ENCODE data around the gene DAAM1.

The DAAM1 gene

DNA sequence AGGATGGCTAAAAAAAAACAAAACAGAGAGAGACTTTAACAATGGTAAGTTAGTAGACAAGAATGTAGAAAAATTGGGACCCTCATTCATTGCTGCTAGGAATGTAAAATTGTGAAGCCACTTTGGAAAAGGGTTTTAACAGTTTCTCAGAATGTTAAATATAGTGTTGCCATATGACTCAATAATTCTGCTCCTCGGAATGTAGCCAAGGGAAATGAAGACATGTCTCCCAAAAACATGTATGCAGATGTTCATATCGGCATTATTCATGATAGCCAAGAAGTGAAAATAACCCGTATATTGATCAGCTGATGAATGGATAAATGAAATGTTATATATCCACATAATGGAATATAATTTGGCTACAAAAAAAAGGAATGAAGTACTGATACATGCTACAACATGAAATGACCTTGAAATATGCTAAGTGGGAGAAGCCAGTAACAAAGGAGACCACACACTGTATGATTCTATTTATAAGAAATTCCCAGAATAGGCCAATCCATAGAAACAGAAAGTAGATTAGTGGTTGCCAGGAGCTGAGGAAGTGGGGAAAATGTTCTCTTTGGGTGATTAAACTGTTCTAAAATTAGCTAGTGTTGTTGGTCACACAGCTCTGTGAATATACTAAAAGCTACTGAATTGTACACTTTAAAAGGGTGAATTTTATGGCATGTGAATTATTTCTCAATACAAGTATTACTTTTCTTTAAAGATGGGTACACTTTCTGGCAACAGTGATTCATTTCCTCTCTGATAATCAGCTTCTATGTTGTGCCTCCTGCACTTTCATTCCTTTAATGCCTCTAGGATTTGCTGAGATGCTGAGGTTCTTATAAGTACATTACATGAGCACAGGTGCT, 132.5 kb downstream of the DAAM1 start:
- Histone ChIP-seq H3K27ac (ENCODE audit: insufficient read depth in 1 of 2, low read depth in 1 of 2, low read length in 2 of 2, poor library complexity in 1 of 2, severe bottlenecking in 2 of 2) (no peak overlapping the region), H3K9me3 (ENCODE audit: control extremely low read depth in 1 of 5, control insufficient read depth in 4 of 5, insufficient read depth in 2 of 5, low read depth in 1 of 5, low read length in 4 of 5) (no peaks in the 10 kb centered on the region), H3K36me3 (ENCODE audit: control insufficient read depth in 4 of 4, insufficient read depth in 4 of 4, low read length in 3 of 4) (peaks cover 0 to 5% (median 2%) of the 10 kb centered on the region in 4 experiments), H3K4me1 (ENCODE audit: control extremely low read depth in 1 of 4, control insufficient read depth in 4 of 4, insufficient read depth in 4 of 4, low read length in 3 of 4) (peaks cover 8 to 20% (median 14%) of the 10 kb centered on the region in 4 experiments), H3K4me3 (ENCODE audit: control insufficient read depth in 1 of 7, extremely low read depth in 1 of 7, insufficient read depth in 4 of 7, low read depth in 2 of 7, low read length in 6 of 7) (peak overlapping the region in 1 of 7 experiments; percentile 6), H3K27me3 (replicated peaks in 2 of 5; ENCODE audit: control insufficient read depth in 4 of 5, insufficient read depth in 5 of 5, low read length in 4 of 5) (no peaks in the 10 kb centered on the region)
- DNase-seq, result no peak
- CTCF ChIA-PET, result interaction anchor here (0.7 kb wide), 2 partner anchors 18 to 58 kb away, joined by 3 to 4 read pairs; no protein-coding TSS in a partner anchor
- WGBS (ENCODE audit: insufficient coverage), result 100% methylated on average over 1 of the region's 3 CpGs
- POLR2A ChIA-PET, result no interaction called here

DNA sequence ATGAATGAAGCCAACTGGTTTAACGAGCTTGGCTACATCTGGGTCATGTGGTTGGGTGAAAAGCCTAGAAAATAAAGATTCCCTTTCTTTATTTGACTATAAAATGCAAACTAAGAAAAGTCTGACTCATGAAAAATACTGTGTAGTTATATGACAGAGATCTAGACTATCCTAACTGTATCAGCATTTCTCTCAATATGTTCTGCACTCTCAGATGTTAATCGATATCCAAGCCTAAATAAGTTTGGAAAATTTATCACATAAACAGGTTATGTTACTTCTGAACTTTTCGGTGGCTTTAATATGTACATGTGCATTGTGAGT, 133.1 kb downstream of the DAAM1 start:
- CTCF ChIA-PET, result interaction anchor here (0.7 kb wide), 1 partner anchor 18 kb away, joined by 3 read pairs; no protein-coding TSS in a partner anchor
- H3K4me1 ChIP-seq (ENCODE audit: control extremely low read depth in 1 of 4, control insufficient read depth in 4 of 4, insufficient read depth in 4 of 4, low read length in 3 of 4), result peaks cover 7 to 17% (median 12%) of the 10 kb centered on the region in 4 experiments
- no peak overlapping the region for H3K4me3 ChIP-seq (ENCODE audit: control insufficient read depth in 1 of 7, extremely low read depth in 1 of 7, insufficient read depth in 4 of 7, low read depth in 2 of 7, low read length in 6 of 7)
- no peak overlapping the region for H3K27ac ChIP-seq (ENCODE audit: insufficient read depth in 1 of 2, low read depth in 1 of 2, low read length in 2 of 2, poor library complexity in 1 of 2, severe bottlenecking in 2 of 2)
- H3K36me3 ChIP-seq (ENCODE audit: control insufficient read depth in 4 of 4, insufficient read depth in 4 of 4, low read length in 3 of 4), result peaks cover 0 to 6% (median 4%) of the 10 kb centered on the region in 4 experiments
- no peaks in the 10 kb centered on the region for H3K27me3 ChIP-seq (replicated peaks in 2 of 5; ENCODE audit: control insufficient read depth in 4 of 5, insufficient read depth in 5 of 5, low read length in 4 of 5)
- POLR2A ChIA-PET, result no interaction called here
- no CpG with 5 or more reads among the region's 3 CpGs for WGBS (ENCODE audit: insufficient coverage)
- DNase-seq, result no peak
- H3K9me3 ChIP-seq (ENCODE audit: control extremely low read depth in 1 of 5, control insufficient read depth in 4 of 5, insufficient read depth in 2 of 5, low read depth in 1 of 5, low read length in 4 of 5), result no peaks in the 10 kb centered on the region

DNA sequence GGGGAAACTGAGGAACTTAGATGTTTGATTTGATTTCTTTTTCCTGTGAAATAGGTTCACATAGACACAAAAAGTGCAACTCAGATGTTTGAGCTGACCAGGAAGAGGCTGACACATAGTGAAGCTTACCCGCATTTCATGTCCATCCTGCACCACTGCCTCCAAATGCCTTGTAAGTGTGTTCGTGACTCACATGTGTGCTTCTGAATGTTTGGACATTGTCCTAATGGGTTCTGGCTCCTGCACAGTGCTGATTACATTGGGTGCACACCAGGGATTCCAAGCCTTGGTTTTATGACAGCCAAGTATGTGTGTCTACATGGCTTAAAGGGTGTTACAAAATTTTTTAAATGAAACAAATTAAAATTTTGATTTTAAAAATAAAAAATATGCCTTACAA, 137.4 kb downstream of the DAAM1 start:
- Histone ChIP-seq H3K4me3 (ENCODE audit: control insufficient read depth in 1 of 7, extremely low read depth in 1 of 7, insufficient read depth in 4 of 7, low read depth in 2 of 7, low read length in 6 of 7) (no peak overlapping the region), H3K4me1 (ENCODE audit: control extremely low read depth in 1 of 4, control insufficient read depth in 4 of 4, insufficient read depth in 4 of 4, low read length in 3 of 4) (peaks cover 6 to 7% (median 6%) of the 10 kb centered on the region in 4 experiments), H3K9me3 (ENCODE audit: control extremely low read depth in 1 of 5, control insufficient read depth in 4 of 5, insufficient read depth in 2 of 5, low read depth in 1 of 5, low read length in 4 of 5) (no peaks in the 10 kb centered on the region), H3K27me3 (replicated peaks in 2 of 5; ENCODE audit: control insufficient read depth in 4 of 5, insufficient read depth in 5 of 5, low read length in 4 of 5) (no peaks in the 10 kb centered on the region), H3K27ac (ENCODE audit: insufficient read depth in 1 of 2, low read depth in 1 of 2, low read length in 2 of 2, poor library complexity in 1 of 2, severe bottlenecking in 2 of 2) (no peak overlapping the region), H3K36me3 (ENCODE audit: control insufficient read depth in 4 of 4, insufficient read depth in 4 of 4, low read length in 3 of 4) (peaks cover 0 to 15% (median 5%) of the 10 kb centered on the region in 4 experiments)
- ChIA-PET CTCF (interaction anchor here (1.2 kb wide), 1 partner anchor 18 kb away, joined by 3 read pairs; no protein-coding TSS in a partner anchor), POLR2A (no interaction called here)
- 100% methylated on average over 2 of the region's 2 CpGs for WGBS (ENCODE audit: insufficient coverage)
- DNase-seq, result no peak

DNA sequence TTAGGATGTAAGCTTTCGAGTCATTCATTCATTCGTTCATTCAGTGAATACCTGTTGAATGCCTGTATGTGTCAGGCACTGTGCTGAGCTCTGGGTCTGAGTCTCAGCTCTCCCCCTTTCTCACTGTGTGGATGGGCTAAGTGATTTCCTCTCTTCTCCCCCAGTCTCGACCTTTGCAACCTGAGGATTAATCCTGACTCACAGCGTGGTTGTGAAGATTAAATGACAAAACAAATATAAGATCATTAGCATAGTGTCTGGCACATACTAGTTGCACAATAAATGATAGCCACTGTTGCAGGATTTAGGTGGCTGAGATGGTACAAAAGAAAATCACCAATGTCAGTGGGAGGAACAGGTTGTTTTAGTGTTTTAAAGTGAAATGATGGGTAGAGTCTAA, 140.0 kb downstream of the DAAM1 start:
- no peak for DNase-seq
- H3K36me3 ChIP-seq (ENCODE audit: control insufficient read depth in 4 of 4, insufficient read depth in 4 of 4, low read length in 3 of 4), result peaks cover 0 to 24% (median 5%) of the 10 kb centered on the region in 4 experiments
- CTCF ChIA-PET, result no interaction called here
- H3K27ac ChIP-seq (ENCODE audit: insufficient read depth in 1 of 2, low read depth in 1 of 2, low read length in 2 of 2, poor library complexity in 1 of 2, severe bottlenecking in 2 of 2), result no peak overlapping the region
- H3K9me3 ChIP-seq (ENCODE audit: control extremely low read depth in 1 of 5, control insufficient read depth in 4 of 5, insufficient read depth in 2 of 5, low read depth in 1 of 5, low read length in 4 of 5), result no peaks in the 10 kb centered on the region
- POLR2A ChIA-PET, result no interaction called here
- no peaks in the 10 kb centered on the region for H3K27me3 ChIP-seq (replicated peaks in 2 of 5; ENCODE audit: control insufficient read depth in 4 of 5, insufficient read depth in 5 of 5, low read length in 4 of 5)
- H3K4me1 ChIP-seq (ENCODE audit: control extremely low read depth in 1 of 4, control insufficient read depth in 4 of 4, insufficient read depth in 4 of 4, low read length in 3 of 4), result no peaks in the 10 kb centered on the region
- H3K4me3 ChIP-seq (ENCODE audit: control insufficient read depth in 1 of 7, extremely low read depth in 1 of 7, insufficient read depth in 4 of 7, low read depth in 2 of 7, low read length in 6 of 7), result no peak overlapping the region
- 94% methylated on average over 2 of the region's 4 CpGs for WGBS (ENCODE audit: insufficient coverage)

DNA sequence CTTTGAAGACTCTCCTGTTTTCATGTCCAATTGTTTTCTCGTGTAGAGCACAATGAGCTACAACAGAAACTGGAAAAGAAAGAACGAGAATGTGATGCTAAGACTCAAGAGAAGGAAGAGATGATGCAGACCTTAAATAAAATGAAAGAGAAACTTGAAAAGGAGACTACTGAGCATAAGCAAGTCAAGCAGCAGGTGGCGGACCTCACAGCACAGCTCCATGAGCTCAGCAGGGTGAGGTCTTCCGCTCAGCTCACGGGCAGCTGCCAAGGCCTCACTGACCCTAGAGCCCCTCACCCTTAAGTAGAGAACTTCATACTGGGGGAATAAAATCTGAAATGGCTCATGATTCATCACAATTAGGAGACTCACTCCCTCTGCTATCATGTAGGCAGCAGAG, 142.0 kb downstream of the DAAM1 start:
- 100% methylated on average over 5 of the region's 5 CpGs for WGBS (ENCODE audit: insufficient coverage)
- H3K4me3 ChIP-seq (ENCODE audit: control insufficient read depth in 1 of 7, extremely low read depth in 1 of 7, insufficient read depth in 4 of 7, low read depth in 2 of 7, low read length in 6 of 7), result no peak overlapping the region
- POLR2A ChIA-PET, result no interaction called here
- no peak for DNase-seq
- no peaks in the 10 kb centered on the region for H3K27me3 ChIP-seq (replicated peaks in 2 of 5; ENCODE audit: control insufficient read depth in 4 of 5, insufficient read depth in 5 of 5, low read length in 4 of 5)
- no peaks in the 10 kb centered on the region for H3K9me3 ChIP-seq (ENCODE audit: control extremely low read depth in 1 of 5, control insufficient read depth in 4 of 5, insufficient read depth in 2 of 5, low read depth in 1 of 5, low read length in 4 of 5)
- no peaks in the 10 kb centered on the region for H3K4me1 ChIP-seq (ENCODE audit: control extremely low read depth in 1 of 4, control insufficient read depth in 4 of 4, insufficient read depth in 4 of 4, low read length in 3 of 4)
- peaks cover 0 to 22% (median 5%) of the 10 kb centered on the region in 4 experiments for H3K36me3 ChIP-seq (ENCODE audit: control insufficient read depth in 4 of 4, insufficient read depth in 4 of 4, low read length in 3 of 4)
- CTCF ChIA-PET, result interaction anchor here (0.5 kb wide), 1 partner anchor 91 kb away, joined by 3 read pairs; no protein-coding TSS in a partner anchor
- H3K27ac ChIP-seq (ENCODE audit: insufficient read depth in 1 of 2, low read depth in 1 of 2, low read length in 2 of 2, poor library complexity in 1 of 2, severe bottlenecking in 2 of 2), result no peak overlapping the region

DNA sequence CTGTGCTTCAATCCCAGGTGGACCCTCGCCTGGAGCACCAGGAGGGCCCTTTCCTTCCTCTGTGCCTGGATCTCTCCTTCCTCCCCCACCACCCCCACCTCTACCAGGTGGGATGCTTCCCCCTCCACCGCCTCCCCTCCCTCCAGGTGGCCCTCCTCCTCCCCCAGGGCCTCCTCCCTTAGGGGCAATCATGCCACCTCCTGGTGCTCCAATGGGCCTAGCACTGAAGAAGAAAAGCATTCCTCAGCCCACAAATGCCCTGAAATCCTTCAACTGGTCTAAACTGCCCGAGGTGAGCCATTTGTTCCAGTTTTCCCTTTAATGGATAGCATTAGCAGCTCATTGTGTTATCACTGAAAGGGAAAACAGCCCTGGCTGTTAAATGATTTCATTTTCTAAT, 142.8 kb downstream of the DAAM1 start:
- 100% methylated on average over 2 of the region's 3 CpGs for WGBS (ENCODE audit: insufficient coverage)
- H3K27ac ChIP-seq (ENCODE audit: insufficient read depth in 1 of 2, low read depth in 1 of 2, low read length in 2 of 2, poor library complexity in 1 of 2, severe bottlenecking in 2 of 2), result no peak overlapping the region
- CTCF ChIA-PET, result interaction anchor here (1.0 kb wide), 1 partner anchor 84 kb away, joined by 3 read pairs; no protein-coding TSS in a partner anchor

DNA sequence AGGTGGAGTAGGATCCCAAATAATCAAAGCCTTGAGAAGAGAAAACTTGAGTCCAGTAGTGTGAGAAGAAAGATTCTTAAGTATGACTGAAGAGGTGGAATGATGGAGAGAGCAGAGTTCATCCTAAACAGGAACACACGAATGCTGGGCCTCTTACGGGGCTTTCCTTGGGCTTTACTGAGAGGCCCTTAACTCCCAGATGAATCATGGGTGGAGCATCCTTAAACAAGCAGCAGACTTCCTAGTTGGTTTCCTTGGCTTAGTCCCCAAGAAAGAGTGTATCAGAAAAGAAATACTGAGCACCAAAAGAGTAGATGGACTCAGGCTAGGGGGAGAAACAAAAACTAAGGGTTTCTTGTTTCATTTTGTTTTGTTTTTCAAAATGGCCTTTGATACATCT, 144.3 kb downstream of the DAAM1 start:
- Histone ChIP-seq H3K4me1 (ENCODE audit: control extremely low read depth in 1 of 4, control insufficient read depth in 4 of 4, insufficient read depth in 4 of 4, low read length in 3 of 4) (no peaks in the 10 kb centered on the region), H3K27me3 (replicated peaks in 2 of 5; ENCODE audit: control insufficient read depth in 4 of 5, insufficient read depth in 5 of 5, low read length in 4 of 5) (no peaks in the 10 kb centered on the region), H3K27ac (ENCODE audit: insufficient read depth in 1 of 2, low read depth in 1 of 2, low read length in 2 of 2, poor library complexity in 1 of 2, severe bottlenecking in 2 of 2) (no peak overlapping the region), H3K36me3 (ENCODE audit: control insufficient read depth in 4 of 4, insufficient read depth in 4 of 4, low read length in 3 of 4) (peaks cover 0 to 18% (median 3%) of the 10 kb centered on the region in 4 experiments), H3K9me3 (ENCODE audit: control extremely low read depth in 1 of 5, control insufficient read depth in 4 of 5, insufficient read depth in 2 of 5, low read depth in 1 of 5, low read length in 4 of 5) (no peaks in the 10 kb centered on the region), H3K4me3 (ENCODE audit: control insufficient read depth in 1 of 7, extremely low read depth in 1 of 7, insufficient read depth in 4 of 7, low read depth in 2 of 7, low read length in 6 of 7) (no peak overlapping the region)
- no peak for DNase-seq
- ChIA-PET POLR2A (no interaction called here), CTCF (no interaction called here)
- 68% methylated on average over 2 of the region's 2 CpGs for WGBS (ENCODE audit: insufficient coverage)

More for the DNA sequence above, 142.8 kb downstream of the DAAM1 start:
- peaks cover 0 to 18% (median 4%) of the 10 kb centered on the region in 4 experiments for H3K36me3 ChIP-seq (ENCODE audit: control insufficient read depth in 4 of 4, insufficient read depth in 4 of 4, low read length in 3 of 4)
- POLR2A ChIA-PET, result no interaction called here
- no peaks in the 10 kb centered on the region for H3K4me1 ChIP-seq (ENCODE audit: control extremely low read depth in 1 of 4, control insufficient read depth in 4 of 4, insufficient read depth in 4 of 4, low read length in 3 of 4)
- no peak overlapping the region for H3K4me3 ChIP-seq (ENCODE audit: control insufficient read depth in 1 of 7, extremely low read depth in 1 of 7, insufficient read depth in 4 of 7, low read depth in 2 of 7, low read length in 6 of 7)
- no peak for DNase-seq
- no peaks in the 10 kb centered on the region for H3K27me3 ChIP-seq (replicated peaks in 2 of 5; ENCODE audit: control insufficient read depth in 4 of 5, insufficient read depth in 5 of 5, low read length in 4 of 5)
- no peaks in the 10 kb centered on the region for H3K9me3 ChIP-seq (ENCODE audit: control extremely low read depth in 1 of 5, control insufficient read depth in 4 of 5, insufficient read depth in 2 of 5, low read depth in 1 of 5, low read length in 4 of 5)

Data from common myeloid progenitor, CD34-positive (primary cell).